HG03066 (cell line): ENCODE results near the gene SRMS.

Source experiments
- ATAC-seq: cut with Tn5 transposase; IDR thresholded peaks from one replicate; pipeline ENCODE4 v1.9.1; 2021; ENCODE audit warnings: low read depth; ENCODE audit not compliant: unreplicated experiment

SRMS gene, protein sequence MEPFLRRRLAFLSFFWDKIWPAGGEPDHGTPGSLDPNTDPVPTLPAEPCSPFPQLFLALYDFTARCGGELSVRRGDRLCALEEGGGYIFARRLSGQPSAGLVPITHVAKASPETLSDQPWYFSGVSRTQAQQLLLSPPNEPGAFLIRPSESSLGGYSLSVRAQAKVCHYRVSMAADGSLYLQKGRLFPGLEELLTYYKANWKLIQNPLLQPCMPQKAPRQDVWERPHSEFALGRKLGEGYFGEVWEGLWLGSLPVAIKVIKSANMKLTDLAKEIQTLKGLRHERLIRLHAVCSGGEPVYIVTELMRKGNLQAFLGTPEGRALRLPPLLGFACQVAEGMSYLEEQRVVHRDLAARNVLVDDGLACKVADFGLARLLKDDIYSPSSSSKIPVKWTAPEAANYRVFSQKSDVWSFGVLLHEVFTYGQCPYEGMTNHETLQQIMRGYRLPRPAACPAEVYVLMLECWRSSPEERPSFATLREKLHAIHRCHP

DNA sequence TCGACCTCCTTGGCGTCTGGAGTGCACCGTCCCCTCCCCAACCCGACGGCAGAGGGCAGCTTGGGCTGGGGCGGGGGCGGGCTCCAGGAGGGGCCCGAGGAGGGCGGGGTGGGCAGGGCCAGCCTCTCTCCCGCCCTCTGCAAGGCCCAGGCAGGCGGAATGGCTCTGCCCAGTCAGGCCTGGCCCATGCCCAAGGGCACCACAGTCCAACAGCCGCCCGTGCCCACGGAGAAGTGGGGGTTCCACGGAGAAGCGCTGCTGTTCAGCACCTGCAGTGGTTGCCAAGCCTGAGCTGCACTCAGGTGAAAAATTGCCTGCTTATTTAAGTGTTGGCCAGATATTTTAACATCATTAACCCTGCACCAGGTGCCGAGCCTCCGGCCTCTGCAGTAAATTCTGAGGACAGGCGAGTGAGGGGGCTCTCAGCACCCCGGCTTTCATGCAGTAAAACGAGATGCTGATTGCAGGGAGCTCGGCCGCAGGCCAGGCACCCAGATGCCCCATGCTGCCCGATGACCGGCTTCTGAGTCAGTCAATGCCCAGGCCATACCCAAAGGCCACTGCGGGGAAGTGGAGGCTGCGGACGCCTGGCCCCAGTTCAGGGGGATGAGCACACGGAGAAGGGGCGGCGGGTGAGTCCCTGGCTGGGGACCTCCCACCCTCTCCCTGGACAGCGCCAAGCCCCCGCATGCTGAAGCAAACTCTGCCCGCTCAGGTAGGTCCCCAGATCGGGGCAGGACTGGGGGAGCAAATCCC is at the start of gene SRMS:
SRMS (minus strand) TSS at position 25 of the 756 bp plus-strand sequence. CDS start 286 bp downstream, outside the sequence.
- ATAC-seq = no peak

DNA sequence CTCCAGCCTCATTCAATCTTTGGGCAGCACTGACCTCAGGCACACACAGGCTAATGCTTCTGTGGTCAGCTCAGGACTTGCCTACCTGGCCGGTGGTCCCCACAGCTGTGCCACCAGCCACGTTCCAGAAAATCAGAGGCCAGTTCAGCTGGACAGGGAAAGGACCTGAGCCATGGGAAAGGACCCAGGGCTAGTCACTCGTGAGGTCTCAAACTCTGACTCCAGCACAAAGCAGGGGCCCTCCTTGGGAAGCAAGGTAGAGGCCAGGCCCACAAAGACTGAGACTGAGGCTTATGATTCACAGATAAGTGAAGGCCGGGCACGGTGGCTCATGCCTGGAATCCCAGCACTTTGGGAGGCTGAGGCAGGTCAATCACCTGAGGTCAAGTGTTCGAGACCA is 48.9 kb upstream of the SRMS start:
- ATAC-seq = no peak

DNA sequence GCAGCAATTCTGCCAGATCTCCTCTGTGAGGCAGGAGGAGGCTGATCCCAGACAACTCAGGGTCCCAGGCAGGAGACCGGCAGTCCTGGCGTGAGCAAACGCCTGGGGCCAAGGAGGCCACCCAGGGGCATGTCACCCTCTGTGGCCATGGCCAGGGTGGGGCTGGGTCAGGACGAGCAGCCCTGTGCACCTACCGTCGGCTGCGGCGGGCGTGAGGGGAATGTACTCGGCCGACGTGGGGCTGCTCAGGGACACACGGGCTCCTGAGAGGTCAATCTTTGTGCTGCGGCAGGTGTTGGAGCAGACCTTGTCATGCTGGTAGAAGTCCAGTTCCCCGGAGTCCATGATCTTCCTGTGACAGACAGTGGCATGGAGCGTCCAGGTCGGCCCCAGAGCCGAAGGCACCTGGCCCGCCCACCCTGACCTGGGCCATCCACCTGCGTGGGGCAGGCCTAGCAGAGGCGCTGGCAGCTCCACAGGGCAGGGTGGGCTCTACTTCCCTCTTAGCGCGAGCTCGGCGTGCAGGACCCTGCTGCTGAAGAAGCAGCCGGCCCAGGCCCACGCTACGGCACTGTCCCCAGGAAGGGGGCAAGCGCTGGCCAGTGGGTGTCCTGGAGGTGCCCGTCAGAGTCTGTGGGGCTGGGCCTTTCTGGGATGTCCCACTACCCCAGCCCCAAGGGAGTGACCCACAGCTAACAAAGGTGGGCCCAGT is 48.0 kb upstream of the SRMS start:
- no peak for ATAC-seq

DNA sequence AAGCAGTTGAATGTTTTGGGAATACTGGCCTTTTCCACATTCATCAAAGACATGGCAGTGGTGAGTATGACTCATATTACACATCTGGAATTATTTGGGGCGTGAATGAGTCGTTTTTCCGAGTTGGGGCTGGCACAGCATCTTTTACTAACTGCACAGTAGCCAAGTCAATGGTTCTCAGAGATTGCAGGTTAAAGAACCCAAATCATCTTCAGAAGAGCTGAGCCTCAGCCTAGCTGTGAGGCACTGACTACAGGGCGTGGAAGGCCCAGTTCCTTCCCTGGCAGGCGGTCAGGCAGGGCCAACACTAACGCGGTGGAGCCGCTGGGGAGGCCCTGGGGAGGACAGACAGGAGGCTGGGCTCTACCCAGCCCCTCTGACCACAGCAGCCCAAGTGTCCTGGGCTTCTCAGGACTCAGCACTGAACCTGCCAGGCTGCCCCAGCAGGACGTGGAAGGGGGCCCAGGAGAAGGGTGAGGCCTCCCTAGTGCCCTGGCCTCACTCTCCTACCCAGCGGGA is 46.6 kb upstream of the SRMS start:
- no peak for ATAC-seq

DNA sequence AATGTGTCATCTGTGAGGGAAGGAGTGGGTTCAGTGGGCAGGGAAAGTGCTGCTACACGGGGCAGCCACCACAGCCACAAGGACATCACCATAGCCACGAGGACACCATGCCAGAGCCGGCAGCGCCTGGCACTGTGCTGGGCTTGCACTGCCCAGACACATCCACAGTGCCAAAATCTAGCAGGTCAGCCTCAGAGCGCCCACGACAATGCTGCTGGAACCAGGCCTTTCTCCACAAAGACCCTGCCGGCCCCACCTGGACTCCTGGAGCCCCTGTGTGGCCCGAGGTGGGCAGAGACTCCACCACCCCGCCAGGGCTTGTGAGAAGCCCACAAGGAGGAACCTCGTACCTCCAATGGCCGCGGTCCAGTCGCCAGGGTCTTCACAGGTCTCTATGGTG is 45.1 kb upstream of the SRMS start:
- no peak for ATAC-seq

DNA sequence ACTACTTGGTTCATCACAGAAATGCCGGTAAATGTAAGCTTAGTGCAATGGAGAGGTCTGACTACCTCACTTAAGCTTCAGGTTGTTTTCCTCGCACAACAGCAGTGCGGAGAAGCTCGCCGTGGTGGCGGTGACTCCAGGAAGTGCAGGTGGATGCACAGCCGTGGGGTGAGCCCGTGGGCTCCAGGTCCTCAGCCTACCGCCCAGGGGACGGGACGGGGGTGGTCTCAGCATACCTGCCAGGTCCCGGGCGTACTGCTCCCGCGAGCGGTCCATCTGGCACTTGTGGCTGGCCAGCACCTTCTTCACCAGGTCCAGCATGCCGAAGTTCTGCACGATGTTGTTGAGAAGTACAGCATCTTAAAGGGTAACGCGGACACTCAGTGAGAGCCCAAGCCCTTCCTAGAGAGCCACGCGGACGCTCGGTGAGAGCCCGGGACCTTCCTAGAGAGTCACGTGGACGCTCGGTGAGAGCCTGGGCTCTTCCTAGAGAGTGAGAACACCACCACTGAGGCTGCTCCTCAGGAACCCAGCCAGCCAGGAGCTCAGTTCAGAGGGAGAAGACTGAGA is 44.3 kb upstream of the SRMS start:
- no peak for ATAC-seq

DNA sequence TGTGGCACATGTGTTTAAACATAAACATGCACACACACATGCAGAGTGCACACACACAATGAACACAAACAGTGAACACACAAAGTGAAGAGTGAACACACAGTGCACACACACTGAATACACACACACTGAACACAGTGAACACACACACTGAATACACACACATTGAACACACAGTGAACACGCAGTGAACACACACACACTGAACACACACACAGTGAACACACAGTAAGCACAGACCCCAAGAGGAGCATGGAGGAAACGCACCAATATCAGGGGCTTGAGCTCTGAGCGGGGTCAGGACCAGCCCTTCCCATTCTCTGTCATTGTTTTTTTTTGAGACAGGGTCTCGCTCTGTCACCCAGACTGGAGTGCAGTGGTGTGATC is 43.6 kb upstream of the SRMS start:
- no peak for ATAC-seq

DNA sequence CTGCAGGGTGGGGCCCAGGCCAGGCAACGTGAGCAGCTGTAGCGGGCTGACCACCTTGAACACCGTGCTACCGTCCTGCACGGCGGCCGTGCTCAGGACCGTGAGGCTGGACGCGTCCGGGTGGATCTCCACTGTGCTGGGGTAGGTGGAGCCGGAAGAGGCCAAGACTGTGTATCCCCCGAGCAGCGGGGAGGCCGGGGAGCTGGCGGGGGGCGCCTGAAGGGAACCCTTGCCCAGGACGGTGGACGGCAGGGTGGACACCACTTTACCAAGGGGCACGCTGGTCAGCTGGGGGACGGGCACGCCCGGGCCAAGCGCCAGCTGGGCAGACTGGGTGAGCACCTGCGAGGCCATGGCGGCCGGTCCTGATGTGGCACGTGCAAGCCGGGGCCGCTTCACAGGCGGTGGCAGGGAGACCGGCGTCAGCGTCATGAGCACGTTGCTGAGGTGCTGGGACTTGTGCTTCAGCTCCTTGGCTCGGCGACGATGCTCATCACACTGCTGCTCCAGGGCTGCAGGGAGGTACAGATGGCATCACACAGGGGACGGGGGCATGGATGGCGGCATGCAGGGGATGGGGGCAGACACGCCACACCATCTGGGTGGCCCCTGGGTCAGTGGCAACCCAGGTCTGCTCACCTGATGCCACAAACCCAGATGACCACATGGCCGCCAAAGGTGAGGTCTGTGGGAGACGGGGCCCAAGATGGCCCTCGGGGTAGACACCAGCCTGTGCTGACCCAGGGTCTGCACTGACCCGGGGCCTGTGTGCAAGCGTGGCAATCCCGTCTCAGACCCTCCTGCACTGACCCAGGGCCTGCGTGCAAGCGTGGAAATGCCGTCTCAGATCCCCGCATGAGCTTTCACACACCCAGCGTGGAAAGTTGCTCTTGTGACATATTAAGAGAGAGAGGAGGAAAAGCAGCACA is 42.9 kb upstream of the SRMS start:
- no peak for ATAC-seq

DNA sequence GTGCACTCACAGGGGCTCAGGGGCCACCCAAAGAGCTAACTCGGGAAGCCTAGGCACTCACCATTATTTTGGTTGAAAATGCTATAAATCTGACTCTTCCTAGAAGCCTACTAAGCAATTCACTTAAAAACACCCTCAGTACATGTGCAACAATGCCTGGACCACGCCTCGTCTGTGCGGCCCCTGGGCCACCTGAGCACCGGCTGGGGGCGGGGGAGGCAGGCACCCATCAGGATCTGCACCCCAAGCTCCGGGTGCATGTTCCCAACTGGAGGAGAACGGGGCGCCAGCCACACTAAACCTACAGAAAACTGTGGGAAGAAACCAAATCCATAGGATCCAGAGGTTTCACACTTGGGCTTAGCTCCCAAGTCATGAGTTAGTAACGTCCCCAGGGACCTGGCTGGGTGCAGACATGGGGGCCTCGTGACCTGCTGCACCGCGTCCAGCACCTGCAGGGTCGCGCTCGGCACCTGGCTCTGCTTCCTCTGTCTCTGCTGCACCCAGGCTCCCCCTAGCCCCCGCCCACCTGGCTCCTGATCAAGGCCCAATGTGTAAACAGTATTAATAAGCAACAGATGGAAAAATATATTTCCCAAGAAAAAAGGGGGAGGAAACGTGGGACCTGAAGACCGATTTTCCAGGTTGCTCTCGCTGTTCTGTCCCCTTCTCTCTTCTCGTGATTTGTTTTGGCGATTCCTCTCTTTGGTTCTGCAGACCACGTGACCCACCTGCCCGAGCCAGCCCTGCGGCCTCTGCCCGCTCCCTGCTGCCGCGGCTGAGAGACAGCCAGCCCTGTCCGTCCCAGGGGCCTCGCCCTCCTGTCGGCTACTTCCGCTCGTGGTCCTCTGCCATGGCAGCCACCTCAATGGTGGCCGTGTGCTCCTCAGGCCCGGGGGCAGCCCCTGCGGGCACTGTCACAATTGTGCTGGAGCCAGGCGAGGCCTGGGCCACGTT is 42.0 kb upstream of the SRMS start:
- no peak for ATAC-seq

DNA sequence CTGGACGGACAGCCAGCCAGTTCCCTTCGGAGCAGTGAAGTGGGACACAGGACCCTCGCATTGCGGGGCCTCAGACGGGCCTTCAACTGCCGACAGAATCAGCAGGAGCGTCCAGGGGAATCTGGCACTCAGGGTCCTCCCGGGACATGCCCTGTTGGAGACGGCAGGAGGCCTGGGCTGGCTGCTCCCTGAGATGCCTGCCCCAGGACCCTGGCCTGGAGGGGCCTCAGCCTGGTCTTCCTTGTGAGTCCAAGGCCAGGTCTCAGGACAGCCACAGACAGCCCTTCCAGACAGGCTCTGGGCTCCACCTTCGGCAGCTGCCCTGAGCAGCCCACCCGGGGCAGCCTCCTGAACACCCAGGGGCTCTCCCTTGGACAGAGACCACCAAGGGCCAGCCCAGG is 41.1 kb upstream of the SRMS start:
- ATAC-seq = no peak

DNA sequence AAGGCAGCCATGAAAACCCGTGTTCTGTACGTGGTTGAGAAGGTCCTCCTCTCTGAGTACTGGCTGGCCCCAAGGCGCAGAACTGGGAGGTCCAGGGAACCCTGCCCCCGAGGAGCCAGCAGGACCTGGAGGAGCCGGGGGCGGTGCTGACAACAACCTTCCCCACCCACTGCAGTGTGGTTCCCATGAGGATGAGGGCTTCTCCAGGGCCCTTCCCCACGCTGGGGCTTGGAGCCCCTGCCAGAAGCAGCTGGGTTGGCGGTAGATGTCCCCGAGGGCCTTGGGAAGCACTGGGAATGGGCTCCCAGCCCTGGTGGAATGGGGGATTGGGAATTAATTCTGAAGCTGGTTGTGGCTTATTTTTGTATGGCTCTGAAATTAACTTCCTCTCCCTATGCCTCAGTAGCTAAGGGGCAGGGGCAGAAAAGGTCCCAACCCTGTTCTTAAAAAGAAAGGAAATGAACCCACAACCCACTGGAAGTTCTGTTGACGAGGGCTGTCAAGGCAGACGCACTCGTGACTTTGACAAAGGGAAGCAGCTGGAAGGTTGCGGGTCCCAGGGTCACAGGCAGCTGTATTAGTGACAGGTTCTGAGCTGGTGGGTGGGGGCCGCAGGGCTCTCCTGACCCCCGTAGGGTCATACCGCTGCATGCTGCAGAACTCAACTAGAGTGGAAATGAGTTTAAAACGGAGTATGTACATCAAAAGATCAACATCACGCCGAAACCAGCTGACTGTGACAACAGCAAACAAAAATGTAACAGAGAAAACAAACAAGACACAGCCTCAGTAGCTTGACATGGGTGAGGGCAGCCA is 40.4 kb upstream of the SRMS start:
- ATAC-seq = no peak

DNA sequence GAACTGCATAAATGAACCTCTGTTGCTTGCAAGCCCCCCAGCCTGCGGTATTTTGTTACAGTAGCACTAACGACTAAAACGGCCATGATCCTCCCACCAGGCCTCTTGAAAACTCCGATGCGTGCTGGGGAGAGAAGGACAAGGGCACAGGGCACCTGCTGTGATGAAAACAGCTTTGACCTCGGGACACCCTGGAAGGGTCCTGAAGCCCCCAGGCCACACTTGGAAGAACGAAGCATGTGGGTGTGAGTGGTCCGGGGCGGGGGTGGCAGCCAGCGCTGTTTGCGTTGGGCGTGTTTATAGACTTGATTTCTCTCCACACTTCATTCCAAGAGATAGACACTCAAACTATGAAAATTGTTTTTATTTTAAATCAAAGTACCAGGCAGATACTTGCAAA is 39.7 kb upstream of the SRMS start:
- ATAC-seq = no peak

DNA sequence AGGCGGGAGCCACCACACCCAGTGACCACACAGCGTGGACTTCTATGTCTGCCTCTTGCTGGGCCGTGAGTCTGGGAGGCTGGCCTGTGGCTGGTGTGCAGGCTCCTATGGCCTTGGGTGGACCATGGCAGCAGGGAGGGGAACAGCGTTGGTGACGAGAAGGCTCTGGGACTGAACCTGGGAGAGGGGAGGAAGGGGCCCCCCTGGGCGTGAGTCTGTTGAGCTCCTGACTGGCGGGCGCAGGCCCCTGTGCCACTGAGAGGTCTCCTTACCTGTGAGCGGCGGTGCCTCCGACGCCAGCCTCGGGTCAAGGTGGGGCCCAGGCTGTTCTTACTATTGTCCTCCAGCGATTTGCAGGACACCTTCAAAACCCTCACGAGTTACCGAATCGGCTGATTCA is 39.2 kb upstream of the SRMS start:
- ATAC-seq = no peak

DNA sequence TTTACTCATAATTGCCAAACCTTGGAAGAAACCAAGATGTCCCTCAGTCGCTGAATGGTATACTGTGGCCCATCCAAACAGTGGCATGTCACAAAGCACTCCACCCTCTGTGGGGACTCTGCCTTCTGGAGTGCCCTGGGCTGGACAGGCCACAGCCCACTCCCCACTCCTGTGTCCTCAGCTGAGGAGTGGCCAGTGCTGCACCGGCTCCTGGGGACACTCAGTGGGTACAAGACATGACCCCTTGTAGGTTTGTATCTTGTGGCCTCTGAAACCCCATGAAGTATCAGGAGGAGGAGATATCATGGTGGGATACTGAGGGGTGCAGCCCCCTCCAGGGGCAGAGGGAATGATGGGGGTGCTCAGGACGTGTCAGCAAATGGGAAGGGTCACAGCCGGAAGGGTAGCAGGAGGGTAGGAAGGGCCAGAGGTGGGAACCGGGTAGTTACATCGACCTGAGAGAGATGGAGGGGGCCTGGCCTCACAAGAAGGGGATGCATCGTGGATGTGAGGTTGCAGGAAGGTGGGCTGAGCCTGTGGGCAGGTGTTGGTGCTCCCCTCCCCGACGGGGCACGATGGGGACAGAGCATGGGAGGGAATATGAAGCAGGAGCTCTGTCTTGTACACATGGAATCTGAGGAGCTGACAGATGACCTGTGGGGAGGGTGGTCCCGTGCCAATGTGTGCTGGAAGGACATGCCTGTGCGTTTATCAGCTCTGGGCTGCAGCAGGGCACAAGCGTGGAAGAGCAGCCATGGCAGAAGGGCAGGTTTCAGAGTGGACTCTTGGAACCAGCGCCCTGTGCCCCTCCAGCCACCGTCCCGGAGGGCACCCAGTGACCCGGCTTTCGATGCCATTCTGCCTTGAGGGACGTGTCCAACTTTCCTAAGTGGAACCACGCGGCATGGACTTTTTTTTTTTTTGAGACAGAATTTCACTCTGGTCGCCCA is 38.3 kb upstream of the SRMS start:
- ATAC-seq = no peak

DNA sequence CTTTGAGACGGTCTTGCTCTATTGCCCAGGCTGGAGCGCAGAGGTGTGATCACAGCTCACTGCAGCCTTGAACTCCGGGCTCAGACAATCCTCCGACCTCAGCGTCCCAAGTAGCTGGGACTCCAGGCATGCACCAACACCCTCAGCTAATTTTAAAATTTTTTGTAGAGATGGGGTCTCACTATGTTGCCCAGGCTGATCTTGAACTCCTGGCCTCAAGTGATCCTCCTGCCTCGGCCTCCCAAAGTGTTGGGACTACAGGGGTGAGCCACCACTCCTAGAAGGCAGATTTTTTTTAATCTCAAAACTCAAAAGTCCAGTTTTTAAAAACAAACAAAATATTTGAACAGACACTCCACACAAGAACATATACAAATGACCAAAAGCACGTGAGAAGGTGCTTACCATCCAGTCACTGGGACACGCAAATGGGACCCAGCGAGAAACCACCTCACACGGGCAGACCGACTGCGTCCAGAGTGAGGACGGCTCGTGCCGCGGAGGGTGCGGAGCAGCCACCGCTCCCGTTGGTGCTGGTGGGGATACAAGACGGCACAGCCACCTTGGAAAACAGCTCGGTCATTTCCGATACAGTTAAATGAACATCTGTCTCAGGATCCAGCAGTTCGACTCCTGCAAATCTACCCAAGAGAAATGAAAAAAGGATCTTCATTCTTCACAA is 35.0 kb upstream of the SRMS start:
- no peak for ATAC-seq
